ENCODE data around the gene SLC30A7.

The SLC30A7 gene

DNA sequence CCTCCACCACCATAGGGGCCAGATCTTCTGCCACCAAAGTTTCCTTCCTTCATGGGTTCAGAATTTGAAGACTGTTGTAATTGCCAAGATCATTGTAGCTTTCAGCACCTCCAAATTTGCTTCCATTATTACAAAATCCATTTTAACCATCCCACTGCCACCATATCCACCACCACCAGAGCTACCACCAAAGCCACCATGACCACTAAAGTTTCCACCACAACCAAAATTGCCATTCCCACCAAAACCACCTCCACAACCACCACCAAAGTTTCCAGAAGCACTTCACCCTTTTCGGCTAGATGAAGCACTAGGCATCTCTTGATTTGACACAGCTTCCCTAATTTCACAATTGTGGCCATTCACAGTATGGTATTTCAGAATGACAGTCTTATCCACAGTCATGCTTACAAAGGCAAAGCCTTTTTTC, 45.2 kb downstream of the SLC30A7 start:
- no CpG with 5 or more reads among the region's 1 CpG for WGBS, 2 donors (ENCODE audit: extremely low coverage in 2 of 2, insufficient read length in 2 of 2, insufficient replicate concordance in 1 of 2)
- Histone ChIP-seq H2BK15ac (ENCODE audit: low read length) (no peak overlapping the region), H3K27me3 (ENCODE audit: control insufficient read depth in 3 of 3, insufficient read depth in 3 of 3, low read depth in 1 of 3, low read length in 3 of 3) (no peaks in the 10 kb centered on the region), H3K9ac (ENCODE audit: low read depth, low read length, poor library complexity) (no peak overlapping the region), H3K9me3 (replicated peaks in 1 of 2; ENCODE audit: control insufficient read depth in 2 of 2, insufficient read depth in 1 of 2, low read depth in 1 of 2, low read length in 2 of 2) (peaks cover 0 to 22% of the 10 kb centered on the region in 2 donors), H2BK5ac (ENCODE audit: low read length) (no peak overlapping the region), H2AK5ac (ENCODE audit: low read depth, low read length) (no peak overlapping the region), H4K91ac (ENCODE audit: low read depth, low read length, poor library complexity) (no peak overlapping the region), H3K4me1 (ENCODE audit: control insufficient read depth in 2 of 2, insufficient read depth in 1 of 2, low read depth in 1 of 2, low read length in 2 of 2) (no peaks in the 10 kb centered on the region), H4K8ac (ENCODE audit: low read depth, low read length) (no peak overlapping the region), H2AFZ (ENCODE audit: low read length) (no peak overlapping the region), H3K4me3 (ENCODE audit: low read length in 2 of 2) (no peak overlapping the region), H3K79me1 (ENCODE audit: low read depth, low read length) (no peaks in the 10 kb centered on the region), H3K27ac (replicated peaks; ENCODE audit: low read length) (no peak overlapping the region), H3K14ac (ENCODE audit: low read length) (no peak overlapping the region), H3K18ac (ENCODE audit: low read length) (no peak overlapping the region), H3K4ac (ENCODE audit: low read length) (no peak overlapping the region), H3K23ac (ENCODE audit: low read depth, low read length, poor library complexity) (no peak overlapping the region), H3K4me2 (ENCODE audit: insufficient read depth, low read length, poor library complexity, severe bottlenecking) (no peak overlapping the region), H2BK120ac (ENCODE audit: low read depth, low read length) (no peak overlapping the region), H3K36me3 (replicated peaks in 1 of 2; ENCODE audit: control insufficient read depth in 2 of 2, insufficient read depth in 2 of 2, low read length in 2 of 2) (peaks cover 5 to 74% of the 10 kb centered on the region in 2 donors), H2BK12ac (ENCODE audit: low read length) (no peak overlapping the region)
- no peak for DNase-seq (ENCODE audit: low spot score)

DNA sequence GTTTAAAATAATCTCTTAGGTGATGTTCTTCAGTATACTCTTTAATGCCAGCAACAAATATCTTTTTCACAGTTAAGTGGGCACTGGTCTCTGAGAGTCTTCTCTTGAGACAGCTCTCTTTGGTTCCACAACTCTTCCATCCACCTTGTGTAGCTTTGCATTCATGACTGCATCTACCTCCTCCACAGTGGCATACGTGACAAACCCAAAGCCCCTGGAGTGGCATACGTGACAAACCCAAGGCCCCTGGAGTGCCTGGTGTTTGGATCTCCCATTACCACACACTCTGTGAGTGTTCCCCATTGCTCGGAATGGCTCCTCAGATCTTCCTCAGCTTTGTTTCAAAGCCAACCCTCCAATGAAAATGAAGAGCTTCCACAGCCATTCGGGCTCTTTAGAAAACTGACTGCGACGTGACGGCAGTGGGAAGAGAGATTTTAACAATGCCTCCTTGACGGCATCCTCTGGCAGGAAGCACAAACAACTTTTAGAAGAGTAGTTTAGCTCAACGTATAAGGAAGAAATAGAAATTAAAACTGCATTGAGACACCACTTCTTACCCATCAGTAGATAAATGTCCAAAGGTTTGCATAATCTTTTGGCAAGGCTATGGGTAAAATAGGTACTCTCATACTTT, 45.8 kb downstream of the SLC30A7 start:
- no peak overlapping the region for H2BK12ac ChIP-seq (ENCODE audit: low read length)
- H3K4me3 ChIP-seq (ENCODE audit: low read length in 2 of 2) = no peak overlapping the region
- H3K9ac ChIP-seq (ENCODE audit: low read depth, low read length, poor library complexity) = no peak overlapping the region
- no peak overlapping the region for H2BK15ac ChIP-seq (ENCODE audit: low read length)
- no peak overlapping the region for H4K8ac ChIP-seq (ENCODE audit: low read depth, low read length)
- H3K79me1 ChIP-seq (ENCODE audit: low read depth, low read length) = no peaks in the 10 kb centered on the region
- H3K9me3 ChIP-seq (replicated peaks in 1 of 2; ENCODE audit: control insufficient read depth in 2 of 2, insufficient read depth in 1 of 2, low read depth in 1 of 2, low read length in 2 of 2) = peaks cover 0 to 17% of the 10 kb centered on the region in 2 donors
- no peak overlapping the region for H4K91ac ChIP-seq (ENCODE audit: low read depth, low read length, poor library complexity)
- no peak overlapping the region for H2BK120ac ChIP-seq (ENCODE audit: low read depth, low read length)
- no peak overlapping the region for H3K18ac ChIP-seq (ENCODE audit: low read length)
- no CpG with 5 or more reads among the region's 9 CpGs for WGBS, 2 donors (ENCODE audit: extremely low coverage in 2 of 2, insufficient read length in 2 of 2, insufficient replicate concordance in 1 of 2)
- DNase-seq (ENCODE audit: low spot score) = no peak
- H2AFZ ChIP-seq (ENCODE audit: low read length) = no peak overlapping the region
- H3K14ac ChIP-seq (ENCODE audit: low read length) = no peak overlapping the region
- no peaks in the 10 kb centered on the region for H3K27me3 ChIP-seq (ENCODE audit: control insufficient read depth in 3 of 3, insufficient read depth in 3 of 3, low read depth in 1 of 3, low read length in 3 of 3)
- H2AK5ac ChIP-seq (ENCODE audit: low read depth, low read length) = no peak overlapping the region
- no peak overlapping the region for H2BK5ac ChIP-seq (ENCODE audit: low read length)
- no peak overlapping the region for H3K27ac ChIP-seq (replicated peaks; ENCODE audit: low read length)
- no peak overlapping the region for H3K4me2 ChIP-seq (ENCODE audit: insufficient read depth, low read length, poor library complexity, severe bottlenecking)
- no peak overlapping the region for H3K4ac ChIP-seq (ENCODE audit: low read length)
- H3K4me1 ChIP-seq (ENCODE audit: control insufficient read depth in 2 of 2, insufficient read depth in 1 of 2, low read depth in 1 of 2, low read length in 2 of 2) = no peaks in the 10 kb centered on the region
- peaks cover 5 to 68% of the 10 kb centered on the region in 2 donors for H3K36me3 ChIP-seq (replicated peaks in 1 of 2; ENCODE audit: control insufficient read depth in 2 of 2, insufficient read depth in 2 of 2, low read length in 2 of 2)
- no peak overlapping the region for H3K23ac ChIP-seq (ENCODE audit: low read depth, low read length, poor library complexity)

- DNase-seq (ENCODE audit: low spot score) = no peak
- no CpG with 5 or more reads among the region's 2 CpGs for WGBS, 2 donors (ENCODE audit: extremely low coverage in 2 of 2, insufficient read length in 2 of 2, insufficient replicate concordance in 1 of 2)
- H3K14ac ChIP-seq (ENCODE audit: low read length) = no peak overlapping the region
Measured at GRCh38 chr1:100942304-100943046, 46.6 kb downstream of the SLC30A7 start.

GRCh38 chr1:100943533-100943932, 47.6 kb downstream of the SLC30A7 start:
- no peak overlapping the region for H3K18ac ChIP-seq (ENCODE audit: low read length)
- H3K27me3 ChIP-seq (ENCODE audit: control insufficient read depth in 3 of 3, insufficient read depth in 3 of 3, low read depth in 1 of 3, low read length in 3 of 3) = no peaks in the 10 kb centered on the region
- no peak overlapping the region for H2AFZ ChIP-seq (ENCODE audit: low read length)
- H3K79me1 ChIP-seq (ENCODE audit: low read depth, low read length) = no peaks in the 10 kb centered on the region
- H3K36me3 ChIP-seq (replicated peaks in 1 of 2; ENCODE audit: control insufficient read depth in 2 of 2, insufficient read depth in 2 of 2, low read length in 2 of 2) = peaks cover 4 to 51% of the 10 kb centered on the region in 2 donors
- H2BK5ac ChIP-seq (ENCODE audit: low read length) = no peak overlapping the region
- H3K4me2 ChIP-seq (ENCODE audit: insufficient read depth, low read length, poor library complexity, severe bottlenecking) = no peak overlapping the region
- no peak overlapping the region for H2BK15ac ChIP-seq (ENCODE audit: low read length)
- H3K4me1 ChIP-seq (ENCODE audit: control insufficient read depth in 2 of 2, insufficient read depth in 1 of 2, low read depth in 1 of 2, low read length in 2 of 2) = no peaks in the 10 kb centered on the region
- DNase-seq (ENCODE audit: low spot score) = no peak
- no peak overlapping the region for H3K23ac ChIP-seq (ENCODE audit: low read depth, low read length, poor library complexity)
- no peak overlapping the region for H2AK5ac ChIP-seq (ENCODE audit: low read depth, low read length)
- no peak overlapping the region for H3K27ac ChIP-seq (replicated peaks; ENCODE audit: low read length)
- WGBS, 2 donors (ENCODE audit: extremely low coverage in 2 of 2, insufficient read length in 2 of 2, insufficient replicate concordance in 1 of 2) = no CpG with 5 or more reads among the region's 1 CpG
- H3K14ac ChIP-seq (ENCODE audit: low read length) = no peak overlapping the region
- peaks cover 0 to 3% of the 10 kb centered on the region in 2 donors for H3K9me3 ChIP-seq (replicated peaks in 1 of 2; ENCODE audit: control insufficient read depth in 2 of 2, insufficient read depth in 1 of 2, low read depth in 1 of 2, low read length in 2 of 2)
- H4K91ac ChIP-seq (ENCODE audit: low read depth, low read length, poor library complexity) = no peak overlapping the region
- H2BK12ac ChIP-seq (ENCODE audit: low read length) = no peak overlapping the region
- no peak overlapping the region for H4K8ac ChIP-seq (ENCODE audit: low read depth, low read length)
- H2BK120ac ChIP-seq (ENCODE audit: low read depth, low read length) = no peak overlapping the region
- no peak overlapping the region for H3K9ac ChIP-seq (ENCODE audit: low read depth, low read length, poor library complexity)
- H3K4me3 ChIP-seq (ENCODE audit: low read length in 2 of 2) = no peak overlapping the region
- H3K4ac ChIP-seq (ENCODE audit: low read length) = no peak overlapping the region

More at GRCh38 chr1:100942304-100943046, 46.6 kb downstream of the SLC30A7 start:
- Histone ChIP-seq H4K8ac (ENCODE audit: low read depth, low read length) (no peak overlapping the region), H3K4me3 (ENCODE audit: low read length in 2 of 2) (no peak overlapping the region), H3K18ac (ENCODE audit: low read length) (no peak overlapping the region), H3K9ac (ENCODE audit: low read depth, low read length, poor library complexity) (no peak overlapping the region), H3K27ac (replicated peaks; ENCODE audit: low read length) (no peak overlapping the region), H2AFZ (ENCODE audit: low read length) (no peak overlapping the region), H3K9me3 (replicated peaks in 1 of 2; ENCODE audit: control insufficient read depth in 2 of 2, insufficient read depth in 1 of 2, low read depth in 1 of 2, low read length in 2 of 2) (peaks cover 0 to 11% of the 10 kb centered on the region in 2 donors), H2BK15ac (ENCODE audit: low read length) (no peak overlapping the region), H3K4ac (ENCODE audit: low read length) (no peak overlapping the region), H2BK120ac (ENCODE audit: low read depth, low read length) (no peak overlapping the region), H2BK5ac (ENCODE audit: low read length) (no peak overlapping the region), H3K27me3 (ENCODE audit: control insufficient read depth in 3 of 3, insufficient read depth in 3 of 3, low read depth in 1 of 3, low read length in 3 of 3) (no peaks in the 10 kb centered on the region), H3K79me1 (ENCODE audit: low read depth, low read length) (no peaks in the 10 kb centered on the region), H3K4me1 (ENCODE audit: control insufficient read depth in 2 of 2, insufficient read depth in 1 of 2, low read depth in 1 of 2, low read length in 2 of 2) (no peaks in the 10 kb centered on the region), H2BK12ac (ENCODE audit: low read length) (no peak overlapping the region), H4K91ac (ENCODE audit: low read depth, low read length, poor library complexity) (no peak overlapping the region), H3K4me2 (ENCODE audit: insufficient read depth, low read length, poor library complexity, severe bottlenecking) (no peak overlapping the region), H3K23ac (ENCODE audit: low read depth, low read length, poor library complexity) (no peak overlapping the region), H3K36me3 (replicated peaks in 1 of 2; ENCODE audit: control insufficient read depth in 2 of 2, insufficient read depth in 2 of 2, low read length in 2 of 2) (peaks cover 5 to 61% of the 10 kb centered on the region in 2 donors), H2AK5ac (ENCODE audit: low read depth, low read length) (no peak overlapping the region)
